Peyer's patch (tissue), 4 donors: Measurements from ENCODE around the gene GUCY1B1.

Experiments used
- CTCF ChIP-seq, 6 experiments: fragments of 450-650 bp in 4 of 6; fragments of 200-600 bp in 2 of 6; sonication (generic) in 1 of 6; IDR thresholded peaks; one replicate each; pipeline ENCODE4 v1.5.1; 2017 to 2019; ENCODE audit warnings: antibody characterized with exemption in 6 of 6, mild to moderate bottlenecking in 3 of 6, moderate library complexity in 1 of 6
- POLR2A ChIP-seq, 2 donors: fragments of 450-650 bp; IDR thresholded peaks; one replicate each; pipeline ENCODE4 v1.5.1; 2017; ENCODE audit warnings: antibody characterized with exemption in 2 of 2, mild to moderate bottlenecking in 2 of 2, moderate library complexity in 2 of 2

- TF ChIP-seq CTCF (IDR thresholded peaks at IDR 0.05) (no peak), POLR2A (IDR thresholded peaks at IDR 0.05) (no peak)
Observed at GRCh38 chr4:155759372-155760252, 791 bp downstream of the GUCY1B1 start.
